HG02885 (cell line): Measurements from ENCODE around the gene TRAF7.
A peak's percentile ranks its signal among the peaks of the same experiment; 100 is the strongest.

Experiments used
- ATAC-seq: cut with Tn5 transposase; IDR thresholded peaks from one replicate; pipeline ENCODE4 v1.9.1; 2021; ENCODE audit warnings: mild to moderate bottlenecking; ENCODE audit not compliant: unreplicated experiment, poor library complexity

The TRAF7 gene

DNA sequence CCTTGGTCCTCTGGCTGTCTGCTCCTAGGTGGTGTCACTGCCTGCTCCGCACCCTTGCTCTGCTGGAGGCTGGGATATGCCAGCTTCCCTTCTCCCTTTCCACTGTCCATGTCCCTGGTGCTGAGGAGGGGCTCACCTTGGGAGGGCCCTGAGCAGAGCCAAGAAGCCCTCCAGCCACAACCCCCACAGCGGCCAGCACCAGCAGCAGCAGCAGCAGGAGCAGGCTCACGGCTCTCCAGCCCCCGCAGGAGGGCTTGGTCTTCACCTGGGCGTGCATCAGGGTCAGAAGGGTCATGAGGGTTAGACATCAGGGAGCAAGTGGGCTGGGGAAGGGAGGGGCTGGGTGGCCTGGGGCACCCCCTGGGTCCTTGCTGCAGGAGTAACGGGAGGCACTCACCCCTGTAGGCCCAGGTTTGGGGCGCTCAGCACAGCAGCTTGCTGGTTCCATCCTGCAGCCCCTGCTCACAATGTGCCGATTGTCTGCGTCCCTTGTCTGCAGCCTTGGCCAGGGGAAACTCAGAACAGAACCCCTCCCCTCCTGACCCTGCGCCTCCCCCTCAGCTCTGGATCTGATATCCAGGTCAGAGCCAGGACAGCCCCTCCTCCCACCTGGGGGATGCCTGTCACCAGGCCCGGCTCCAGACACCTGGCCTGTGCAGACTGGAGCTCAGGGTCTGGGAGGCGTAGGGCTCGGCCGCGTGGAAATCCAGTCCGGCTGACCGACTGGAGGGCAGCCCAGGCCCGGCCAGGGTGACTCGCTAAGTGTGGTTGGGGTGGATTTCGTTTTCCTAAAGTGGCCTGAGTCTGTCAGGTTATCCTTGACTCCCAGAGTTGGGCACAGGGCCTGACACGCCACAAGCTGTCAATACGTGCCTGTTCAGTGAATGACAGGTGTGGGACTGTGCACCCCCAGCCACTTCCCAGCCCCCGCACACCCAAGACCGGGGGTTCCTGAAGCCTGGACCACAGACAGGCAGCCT is 55.1 kb downstream of the TRAF7 start, which contains the start of gene BRICD5:
BRICD5 (minus strand) TSS at position 478 of the 980 bp plus-strand sequence; CDS start at position 448, 30 bp downstream.
- no peak for ATAC-seq

DNA sequence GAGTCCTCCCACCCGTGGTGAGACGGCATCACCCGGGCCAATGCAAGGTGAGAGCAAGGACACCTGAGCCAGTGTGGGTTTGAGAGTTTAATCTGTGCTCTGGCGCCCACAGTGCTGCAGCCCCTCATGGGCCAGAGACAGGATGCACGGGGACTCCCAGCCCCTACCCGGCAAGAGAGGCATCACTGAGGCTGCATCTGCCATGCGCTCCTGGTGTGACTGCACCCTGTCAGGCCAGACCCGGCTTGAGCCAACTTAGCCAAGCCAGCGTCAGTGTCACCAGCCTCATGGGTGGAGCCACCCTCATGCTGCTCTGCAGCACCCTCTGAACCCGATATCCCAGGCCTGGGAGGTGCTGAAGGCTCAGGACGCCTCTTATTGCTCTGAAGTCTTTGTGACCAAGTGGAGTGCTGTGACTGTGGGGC is 56.4 kb downstream of the TRAF7 start:
- no peak for ATAC-seq

DNA sequence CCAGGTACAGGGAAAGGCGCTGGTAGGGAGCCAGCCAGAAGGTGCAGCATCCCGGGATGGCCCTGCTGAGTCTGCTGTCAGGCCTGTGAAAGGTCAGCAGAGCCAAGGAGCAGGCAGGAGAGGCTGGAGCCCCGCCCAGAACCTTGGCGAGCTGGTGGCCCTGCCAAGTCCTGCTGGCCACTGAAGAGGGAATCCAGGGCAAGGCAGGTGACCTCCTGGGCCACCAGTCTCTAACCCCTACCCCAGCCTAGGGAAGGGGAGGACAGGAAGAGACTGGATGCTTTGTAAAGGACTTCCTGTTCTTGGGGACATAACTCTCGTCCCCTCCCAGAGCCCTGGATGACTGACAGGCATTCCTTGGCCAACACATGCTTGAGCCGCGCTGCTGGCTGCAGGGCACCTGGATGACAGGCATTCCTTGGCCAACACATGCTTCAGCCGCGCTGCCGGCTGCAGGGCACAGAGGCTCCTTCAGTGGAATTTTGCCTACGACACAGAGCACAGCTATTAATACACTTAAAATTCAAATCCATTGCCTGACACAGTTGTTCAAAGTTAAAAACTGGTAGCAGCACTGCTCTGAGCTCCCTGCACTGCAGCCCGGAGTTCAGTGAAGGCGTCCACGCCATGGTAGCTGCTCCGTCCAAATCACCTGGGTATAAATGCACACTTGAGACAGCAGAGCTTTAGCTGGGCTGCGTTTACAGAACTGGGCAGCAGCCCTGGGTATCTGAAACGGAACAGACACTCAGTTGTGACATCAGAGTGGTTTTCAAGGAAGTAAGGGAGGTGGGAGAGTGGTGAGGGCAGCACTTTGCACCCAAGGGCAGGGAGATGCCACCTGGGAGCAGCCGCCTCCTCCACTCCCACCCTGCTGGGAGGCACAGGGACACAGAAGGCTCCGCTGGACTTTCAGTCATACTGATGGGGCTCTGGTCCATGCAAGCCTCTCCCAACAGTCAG is 57.1 kb downstream of the TRAF7 start:
- no peak for ATAC-seq

DNA sequence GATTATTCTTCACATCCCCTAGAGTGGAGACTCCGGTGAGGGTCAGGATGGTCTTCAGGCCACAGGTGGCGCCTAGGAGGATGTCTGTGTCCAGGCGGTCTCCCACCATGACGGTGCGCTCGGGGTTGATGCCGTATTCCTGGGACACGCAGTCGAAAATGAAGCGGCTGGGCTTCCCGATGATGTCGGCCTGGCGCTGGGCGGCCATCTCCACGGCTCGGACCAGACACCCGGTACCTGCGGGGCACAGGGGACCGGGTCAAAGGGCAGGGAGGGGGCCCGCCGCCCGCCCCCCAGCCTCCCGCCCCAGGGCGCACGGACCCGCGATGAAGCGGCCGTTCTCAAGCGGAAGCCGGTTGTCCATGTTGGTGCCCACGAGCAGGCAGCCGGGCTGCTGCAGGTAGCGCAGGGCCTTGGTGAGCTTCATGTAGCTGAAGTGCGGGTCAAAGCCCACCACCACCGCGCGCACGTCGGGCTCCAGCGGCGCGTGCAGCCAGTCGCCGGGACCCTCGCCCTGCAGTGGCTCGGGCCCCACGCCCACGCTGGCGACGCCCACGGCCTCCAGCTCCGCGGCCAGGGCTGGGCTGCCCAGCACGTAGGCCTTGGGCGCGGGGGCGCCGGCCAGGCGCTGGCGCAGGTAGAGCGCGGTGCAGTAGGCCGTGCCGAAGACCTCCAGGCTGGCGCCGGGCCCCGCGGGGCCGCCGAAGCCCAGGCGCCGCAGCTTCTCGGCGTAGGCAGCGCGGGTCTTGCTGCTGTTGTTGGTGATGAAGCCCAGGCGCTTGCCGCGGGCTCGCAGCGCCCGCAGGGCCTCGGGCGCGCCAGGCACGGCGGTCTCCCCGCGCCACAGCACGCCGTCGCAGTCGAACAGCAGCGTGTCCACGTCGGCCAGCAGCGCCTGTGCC is 58.5 kb downstream of the TRAF7 start:
- ATAC-seq = peak; percentile 13

DNA sequence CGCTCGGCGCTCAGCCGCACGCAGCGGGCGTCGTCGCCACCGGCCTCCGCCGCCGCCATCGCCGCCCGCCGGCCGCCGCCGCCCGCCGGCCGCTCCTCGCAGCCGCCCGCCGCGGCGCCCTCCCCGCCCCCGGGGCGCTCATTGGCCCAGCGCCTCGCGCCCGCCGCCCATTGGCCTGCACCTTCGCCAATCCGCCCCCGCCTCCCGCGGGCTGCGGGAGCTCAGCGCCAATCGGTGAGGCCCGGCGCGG is 59.1 kb downstream of the TRAF7 start, which contains the start of gene PGP:
PGP (minus strand) TSS at position 122 of the 250 bp plus-strand sequence; CDS start at position 59, 63 bp downstream.
- peak; percentile 90 for ATAC-seq

DNA sequence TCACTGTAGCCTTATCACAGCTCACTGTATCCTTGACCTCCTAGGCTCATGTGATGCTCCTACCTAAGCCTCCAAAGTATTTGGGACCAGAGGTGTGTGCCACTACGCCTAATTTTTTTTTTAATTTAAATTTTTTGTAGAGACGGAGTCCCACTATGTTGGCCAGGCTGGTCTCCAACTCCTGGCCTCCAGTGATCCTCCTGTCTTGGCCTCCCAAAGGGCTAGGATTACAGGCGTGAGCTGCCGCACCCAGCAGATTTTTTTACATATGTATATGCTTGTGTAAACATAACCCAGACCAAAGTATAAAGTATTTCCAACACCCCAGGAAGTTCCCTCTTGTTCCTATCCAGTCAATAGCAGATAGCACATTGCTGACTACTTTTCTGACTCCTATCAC is 60.7 kb downstream of the TRAF7 start:
- no peak for ATAC-seq

DNA sequence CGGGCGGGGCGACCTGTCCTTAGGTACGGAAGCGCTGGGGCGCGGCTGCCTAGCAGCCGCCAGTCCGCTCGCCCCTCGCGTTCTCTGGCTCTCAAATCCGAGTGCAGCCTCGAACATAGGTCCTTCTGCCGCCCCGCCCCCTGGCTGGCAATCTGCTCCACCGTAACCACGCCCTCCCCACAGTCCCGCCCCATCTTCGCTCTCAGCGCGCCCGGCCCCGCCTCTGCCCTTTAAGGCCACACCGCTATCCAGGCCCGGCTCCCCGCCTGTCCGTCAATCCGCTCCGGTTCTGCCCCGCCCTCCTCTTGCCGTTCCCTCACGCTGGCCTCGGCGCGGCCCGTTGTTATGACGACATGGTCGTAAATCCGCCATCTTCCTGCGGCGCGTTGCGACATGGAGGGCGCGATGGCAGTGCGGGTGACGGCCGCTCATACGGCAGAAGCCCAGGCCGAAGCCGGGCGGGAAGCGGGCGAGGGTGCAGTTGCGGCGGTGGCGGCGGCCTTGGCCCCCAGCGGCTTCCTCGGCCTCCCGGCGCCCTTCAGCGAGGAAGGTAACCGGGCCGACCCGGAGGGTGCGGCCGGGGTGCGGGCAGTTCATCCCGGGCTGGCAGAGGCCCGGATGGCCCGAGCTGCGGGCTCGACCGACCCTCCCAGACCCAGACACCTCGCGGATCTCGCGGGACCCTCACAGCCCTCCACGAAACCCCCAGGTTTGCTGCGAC is 67.8 kb downstream of the TRAF7 start, which contains the start of gene E4F1:
E4F1 (plus strand) TSS at position 371 of the 721 bp plus-strand sequence; CDS start at position 394, 23 bp downstream.
- ATAC-seq = peak; percentile 93

DNA sequence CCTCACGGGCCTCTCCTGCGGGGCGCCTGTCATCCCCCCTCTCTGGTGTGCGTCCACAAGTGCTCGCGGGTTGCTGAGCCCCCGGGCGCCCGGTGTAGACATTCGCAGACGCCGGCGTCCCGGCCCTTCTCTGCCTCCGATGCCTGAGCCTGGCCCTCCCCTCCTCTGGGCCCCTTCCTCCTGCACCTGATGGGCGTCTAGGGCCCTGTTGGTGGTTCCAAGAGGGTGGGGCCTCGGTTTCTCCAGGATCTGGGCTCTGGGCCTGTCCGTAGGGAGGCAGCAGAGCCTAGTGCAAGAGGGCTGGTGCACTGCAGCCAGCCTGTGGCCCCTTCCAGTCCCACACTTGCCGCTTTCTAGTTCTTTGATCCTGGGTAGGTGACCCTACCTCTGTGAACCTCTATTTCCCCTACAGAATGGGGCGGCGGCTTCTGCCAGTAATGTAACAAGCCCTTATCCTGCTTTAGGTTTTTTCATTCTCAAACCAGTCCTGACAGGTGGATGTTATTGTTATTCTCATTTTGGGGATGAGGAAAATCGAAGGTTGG is 68.4 kb downstream of the TRAF7 start:
- ATAC-seq = peak; percentile 22

DNA sequence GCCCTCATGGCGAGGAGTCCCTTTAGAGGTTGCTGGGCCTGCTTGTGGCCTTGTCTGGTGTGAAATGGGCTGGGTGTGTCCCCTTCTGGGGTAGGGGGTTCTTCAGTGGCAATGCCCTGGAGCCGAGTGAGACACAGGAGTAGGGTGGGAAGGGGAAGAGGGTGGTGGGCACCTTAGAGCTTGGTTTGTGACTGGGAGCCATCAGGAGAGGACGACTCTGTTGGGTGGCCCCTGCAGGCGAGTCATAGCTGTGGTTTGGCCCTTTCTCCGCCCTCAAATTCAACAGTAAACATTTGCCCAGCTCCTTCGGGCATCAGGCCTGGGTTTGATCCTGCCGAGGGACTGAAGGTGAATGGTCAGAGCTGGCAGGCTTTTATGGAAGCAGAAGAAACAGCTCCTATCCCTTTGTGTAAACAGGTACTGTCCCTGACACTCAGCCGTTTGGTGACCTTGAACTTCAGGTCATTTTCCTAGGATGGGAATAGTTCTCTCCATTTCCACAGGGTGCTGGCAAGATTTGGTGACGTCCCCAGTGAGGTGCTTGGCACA is 70.7 kb downstream of the TRAF7 start:
- ATAC-seq = no peak

DNA sequence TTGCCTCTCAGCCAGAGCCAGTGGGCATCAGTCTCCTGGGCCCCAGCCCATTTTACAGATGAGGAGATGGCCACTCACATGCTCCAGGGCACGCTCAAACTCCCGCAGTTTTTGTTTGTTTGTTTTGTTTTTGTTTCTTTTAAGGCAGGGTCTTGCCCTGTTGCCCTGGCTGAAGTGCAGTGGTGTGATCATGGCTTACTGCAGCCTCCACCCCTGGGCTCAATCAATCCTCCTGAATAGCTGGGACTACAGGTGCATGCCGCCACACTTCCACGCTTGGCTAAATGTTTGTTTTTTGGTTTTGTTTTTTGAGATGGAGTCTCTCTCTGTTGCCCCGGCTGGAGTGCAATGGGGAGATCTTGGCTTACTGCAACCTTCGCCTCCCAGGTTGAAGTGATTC is 71.3 kb downstream of the TRAF7 start:
- ATAC-seq = no peak
